ENCODE data around the gene ABLIM3.

DNA sequence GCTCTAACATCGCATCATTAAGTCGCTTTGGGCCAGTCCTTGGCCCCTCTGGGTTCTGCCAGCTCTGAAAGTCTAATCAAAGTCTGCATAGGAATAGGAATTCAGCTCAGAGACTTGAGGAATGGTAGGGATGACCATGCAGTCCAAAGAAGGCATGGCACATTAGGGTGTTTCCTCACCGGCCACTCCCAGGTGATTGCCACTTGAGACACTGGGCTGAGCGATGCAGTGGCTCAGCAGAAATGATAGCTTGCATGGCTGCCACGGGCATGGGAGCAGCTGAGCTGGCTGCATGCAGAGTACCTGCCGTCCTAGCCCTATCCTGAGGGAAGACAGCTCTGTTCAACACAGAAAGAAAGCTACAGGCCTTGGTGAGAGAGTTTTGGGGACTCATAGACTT is 159.1 kb downstream of the ABLIM3 start:
- TF ChIP-seq, protein P1, sequence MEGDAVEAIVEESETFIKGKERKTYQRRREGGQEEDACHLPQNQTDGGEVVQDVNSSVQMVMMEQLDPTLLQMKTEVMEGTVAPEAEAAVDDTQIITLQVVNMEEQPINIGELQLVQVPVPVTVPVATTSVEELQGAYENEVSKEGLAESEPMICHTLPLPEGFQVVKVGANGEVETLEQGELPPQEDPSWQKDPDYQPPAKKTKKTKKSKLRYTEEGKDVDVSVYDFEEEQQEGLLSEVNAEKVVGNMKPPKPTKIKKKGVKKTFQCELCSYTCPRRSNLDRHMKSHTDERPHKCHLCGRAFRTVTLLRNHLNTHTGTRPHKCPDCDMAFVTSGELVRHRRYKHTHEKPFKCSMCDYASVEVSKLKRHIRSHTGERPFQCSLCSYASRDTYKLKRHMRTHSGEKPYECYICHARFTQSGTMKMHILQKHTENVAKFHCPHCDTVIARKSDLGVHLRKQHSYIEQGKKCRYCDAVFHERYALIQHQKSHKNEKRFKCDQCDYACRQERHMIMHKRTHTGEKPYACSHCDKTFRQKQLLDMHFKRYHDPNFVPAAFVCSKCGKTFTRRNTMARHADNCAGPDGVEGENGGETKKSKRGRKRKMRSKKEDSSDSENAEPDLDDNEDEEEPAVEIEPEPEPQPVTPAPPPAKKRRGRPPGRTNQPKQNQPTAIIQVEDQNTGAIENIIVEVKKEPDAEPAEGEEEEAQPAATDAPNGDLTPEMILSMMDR (optimal IDR thresholded peaks at IDR 0.05 in 1 of 3, IDR thresholded peaks at IDR 0.05 in 1 of 3, conservative IDR thresholded peaks at IDR 0.05 in 1 of 3; ENCODE audit: extremely low read depth in 1 of 3, insufficient read depth in 2 of 3, low read length in 3 of 3) = no peak
- no peak for TF ChIP-seq EZH2 (IDR thresholded peaks at IDR 0.05; ENCODE audit: low read length)
